ENCODE results near the gene CUL4A.
"Not testable (repeated sequence)": the region's sequence is repeated elsewhere in the genome, so short reads cannot be mapped to it uniquely, and the experiment has no call there.

Gene CUL4A

DNA sequence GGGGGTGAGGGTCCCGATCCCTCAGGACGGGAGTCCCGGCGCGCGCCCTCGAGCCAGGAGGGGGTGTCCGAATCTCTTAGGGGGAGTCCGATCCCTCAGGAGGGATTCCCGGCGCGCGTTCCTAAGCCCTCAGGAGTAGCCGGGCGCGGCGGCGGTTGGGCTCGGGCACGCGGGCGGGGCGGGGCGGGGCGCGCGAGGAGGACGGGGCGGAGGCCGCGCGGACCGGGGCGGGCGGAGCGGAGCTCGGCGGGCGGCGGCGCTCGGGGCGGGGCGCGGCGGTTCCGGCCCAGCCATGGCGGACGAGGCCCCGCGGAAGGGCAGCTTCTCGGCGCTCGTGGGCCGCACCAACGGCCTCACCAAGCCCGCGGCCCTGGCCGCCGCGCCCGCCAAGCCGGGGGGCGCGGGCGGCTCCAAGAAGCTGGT lies at the start of gene CUL4A:
TSS of gene CUL4A (plus strand) at position 278 of the 423 bp plus-strand sequence. CDS start at position 293, 15 bp downstream.
- peak; percentile 80 for DNase-seq

GRCh38 chr13:113159701-113160100 lies 49.7 kb upstream of the CUL4A start:
- no peak for DNase-seq

DNA sequence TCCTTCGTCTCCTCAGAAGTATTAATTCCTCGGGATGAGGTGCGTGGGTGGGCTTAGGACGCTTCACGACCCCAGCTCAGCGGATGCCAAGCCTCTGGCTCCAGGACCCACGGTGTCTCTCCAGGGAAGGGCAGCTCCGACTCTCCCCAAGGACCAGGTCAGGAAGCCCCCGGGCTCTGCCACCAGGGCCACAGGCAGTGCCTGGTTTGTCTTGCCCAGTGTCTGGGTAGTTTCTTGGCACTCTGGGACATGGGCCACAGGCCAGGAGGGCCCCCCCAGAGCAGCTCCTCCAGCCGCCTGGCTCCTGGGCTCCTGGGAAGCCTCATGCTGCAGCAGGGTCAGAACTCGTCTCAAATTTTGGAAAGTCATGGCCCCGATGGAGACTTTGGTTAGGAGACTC lies 48.4 kb upstream of the CUL4A start:
- no peak for DNase-seq

DNA sequence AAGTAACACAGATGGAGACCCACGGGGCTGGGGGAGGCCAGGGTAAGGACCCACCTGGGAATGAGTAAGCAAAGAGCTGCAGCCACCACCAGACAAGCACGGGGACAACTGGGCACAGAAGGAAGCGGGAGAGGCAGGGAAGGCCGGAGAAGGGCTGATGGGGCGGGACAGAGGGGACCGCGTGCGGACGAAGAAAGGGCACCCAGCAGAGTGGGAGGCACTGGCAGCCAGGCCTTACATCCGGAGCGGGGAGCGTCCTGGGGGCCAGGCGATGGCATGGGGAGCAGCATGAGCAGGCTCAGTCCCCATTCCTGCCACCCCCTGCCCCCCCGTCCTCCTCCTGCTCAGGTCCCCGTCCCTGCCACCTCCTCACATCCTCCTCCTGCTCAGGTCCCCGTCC lies 48.0 kb upstream of the CUL4A start:
- no peak for DNase-seq

DNA sequence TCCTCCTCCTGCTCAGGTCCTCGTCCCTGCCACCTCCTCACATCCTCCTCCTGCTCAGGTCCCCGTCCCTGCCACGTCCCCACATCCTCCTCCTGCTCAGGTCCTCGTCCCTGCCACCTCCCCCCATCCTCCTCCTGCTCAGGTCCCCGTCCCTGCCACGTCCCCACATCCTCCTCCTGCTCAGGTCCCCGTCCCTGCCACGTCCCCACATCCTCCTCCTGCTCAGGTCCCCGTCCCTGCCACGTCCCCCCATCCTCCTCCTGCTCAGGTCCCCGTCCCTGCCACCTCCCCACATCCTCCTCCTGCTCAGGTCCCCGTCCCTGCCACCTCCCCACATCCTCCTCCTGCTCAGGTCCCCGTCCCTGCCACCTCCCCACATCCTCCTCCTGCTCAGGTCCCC lies 47.4 kb upstream of the CUL4A start:
- not testable (repeated sequence) for DNase-seq

DNA sequence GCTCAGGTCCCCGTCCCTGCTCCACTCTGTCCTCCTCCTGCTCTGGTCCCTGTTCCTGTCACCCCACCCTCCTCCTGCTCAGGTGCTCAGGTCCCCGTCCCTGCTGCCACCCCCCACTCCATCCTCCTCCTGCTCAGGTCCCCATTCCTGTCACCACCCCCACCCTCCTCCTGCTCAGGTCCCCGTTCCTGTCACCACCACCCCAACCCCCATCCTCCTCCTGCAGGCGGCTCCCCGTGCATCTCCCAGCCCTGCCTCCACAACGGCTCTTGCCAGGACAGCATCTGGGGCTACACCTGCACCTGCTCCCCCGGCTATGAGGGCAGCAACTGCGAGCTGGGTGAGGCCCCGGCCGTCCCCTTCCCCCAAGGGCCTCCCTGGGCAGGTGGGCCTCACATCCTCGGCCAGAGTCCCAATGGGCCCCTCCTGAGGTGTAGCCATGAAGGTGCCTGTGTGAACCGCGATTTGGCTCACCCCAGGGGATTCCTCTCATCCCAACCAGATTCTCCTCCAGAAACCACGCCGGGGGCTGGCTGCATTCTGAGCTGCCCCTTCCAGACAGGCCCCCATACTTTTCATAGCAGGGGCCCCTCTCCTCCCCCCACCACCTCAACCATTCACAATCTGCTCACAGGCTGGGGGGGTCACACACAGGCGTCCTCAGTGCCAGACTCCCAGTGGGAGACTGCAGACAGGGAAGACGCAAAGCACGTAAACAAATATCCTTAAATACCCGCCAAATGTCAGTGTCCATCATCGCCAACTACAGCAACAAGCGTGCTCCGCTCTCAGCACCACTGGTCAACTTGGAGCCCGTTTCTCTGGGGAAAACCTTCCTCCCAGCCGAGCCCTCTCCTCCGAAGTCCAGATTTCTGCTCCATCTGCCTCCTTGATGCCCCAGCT lies 46.4 kb upstream of the CUL4A start:
- no peak for DNase-seq

DNA sequence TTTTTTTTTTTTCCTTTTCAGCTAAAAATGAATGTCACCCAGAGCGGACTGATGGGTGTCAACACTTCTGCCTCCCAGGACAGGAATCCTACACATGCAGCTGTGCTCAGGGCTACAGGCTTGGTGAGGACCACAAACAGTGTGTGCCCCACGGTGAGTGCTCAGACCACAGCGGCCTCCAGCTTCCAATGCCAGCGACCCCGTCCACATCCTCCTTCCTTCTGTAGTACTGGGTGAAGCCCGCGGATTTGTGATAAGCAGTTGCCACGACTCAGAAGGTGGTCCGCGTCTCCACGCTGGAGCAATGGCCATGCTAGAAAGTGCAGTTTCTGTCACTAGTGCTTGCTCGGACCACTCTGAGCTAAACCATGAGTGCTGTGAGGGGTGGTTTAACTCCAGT lies 44.9 kb upstream of the CUL4A start:
- no peak for DNase-seq

GRCh38 chr13:113166266-113166665 lies 43.1 kb upstream of the CUL4A start:
- no peak for DNase-seq

- DNase-seq: no peak
Measured at GRCh38 chr13:113166681-113167080, 42.7 kb upstream of the CUL4A start.

DNA sequence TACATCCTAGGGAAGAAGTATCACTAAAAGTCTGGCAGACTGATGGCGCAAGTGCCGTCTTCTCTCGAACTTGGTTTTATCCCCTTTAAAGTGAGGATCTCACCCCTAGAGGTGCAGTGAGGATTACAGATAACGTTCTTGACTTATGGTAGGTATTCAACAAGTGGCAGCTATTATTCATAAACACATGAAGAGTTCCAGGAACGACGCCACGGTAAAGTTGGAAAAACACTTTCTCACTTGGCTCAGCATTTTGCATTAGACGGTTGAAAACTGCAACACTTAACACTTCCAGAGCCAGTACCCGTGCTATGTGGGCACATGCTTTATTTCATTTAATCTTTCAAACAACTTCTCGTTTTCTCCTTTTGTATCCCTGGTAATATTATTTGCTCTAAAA lies 42.3 kb upstream of the CUL4A start:
- no peak for DNase-seq

DNA sequence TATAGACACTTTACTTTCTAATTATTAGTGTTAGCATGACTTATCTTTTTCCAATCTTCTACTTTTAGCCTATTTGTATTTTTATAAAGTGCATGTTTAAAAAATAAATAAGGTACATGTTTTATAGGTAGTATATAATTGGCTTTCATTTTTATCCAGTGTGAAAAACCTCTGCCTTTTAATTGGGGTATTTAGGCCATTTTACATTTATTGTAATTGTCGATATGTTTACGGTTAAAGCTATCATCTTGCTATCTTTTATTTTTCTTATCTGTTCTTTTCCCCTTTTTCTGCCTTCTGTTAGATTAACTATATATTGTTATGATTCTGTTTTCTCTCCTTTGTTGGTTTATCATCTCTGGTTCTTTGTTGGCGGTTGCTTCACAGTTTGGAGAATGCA lies 41.8 kb upstream of the CUL4A start:
- no peak for DNase-seq

- no peak for DNase-seq
Measured at GRCh38 chr13:113168211-113168610, 41.2 kb upstream of the CUL4A start.

DNA sequence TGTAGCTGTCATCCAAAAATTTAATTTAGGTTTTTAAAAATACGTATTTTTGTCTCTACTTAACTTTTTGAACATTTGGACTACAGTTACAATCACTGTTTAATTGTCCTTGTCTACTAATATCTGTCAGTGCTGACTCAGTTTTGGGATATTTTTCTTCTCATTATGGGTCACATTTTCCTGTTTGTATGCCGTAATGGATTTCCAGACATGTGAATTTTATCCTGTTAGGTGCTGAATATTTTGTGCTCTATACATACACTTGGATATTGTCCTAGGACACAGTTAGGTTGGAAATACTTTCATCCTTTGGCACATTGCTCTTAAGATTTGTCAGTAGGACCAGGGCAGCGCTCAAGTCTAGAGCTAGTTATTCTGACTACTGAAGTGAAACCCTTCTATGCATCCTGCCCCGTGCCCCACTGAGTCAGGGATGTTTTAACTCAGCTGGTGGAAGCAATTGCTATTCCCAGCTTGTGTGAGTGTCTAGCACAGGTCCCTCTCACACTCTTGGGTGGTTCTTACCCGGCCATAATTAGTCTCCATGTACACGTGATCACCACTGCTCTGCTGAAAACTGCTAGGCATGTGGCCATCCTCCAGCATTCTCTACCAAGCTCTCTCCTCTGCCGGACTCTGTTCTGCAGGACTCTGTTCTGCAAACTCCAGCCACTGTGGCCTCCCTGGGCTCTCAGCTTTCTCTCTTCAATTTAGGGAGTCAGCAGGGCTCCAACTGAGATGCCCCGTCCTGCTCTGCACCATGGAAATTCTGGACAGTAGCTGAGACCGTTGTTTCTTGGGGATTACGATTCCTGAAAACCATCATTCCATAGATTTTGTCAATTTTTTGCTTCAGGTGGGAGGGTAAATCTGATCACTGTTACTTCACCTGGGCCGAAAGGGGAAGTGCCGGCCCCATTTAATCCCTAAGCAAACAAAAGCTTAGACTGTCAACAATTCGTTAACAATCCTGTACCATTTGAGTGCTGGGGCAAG lies 39.8 kb upstream of the CUL4A start:
- no peak for DNase-seq

- DNase-seq: no peak
Measured at GRCh38 chr13:113170511-113170910, 38.9 kb upstream of the CUL4A start.

- no peak for DNase-seq
Measured at GRCh38 chr13:113171250-113172125, 37.9 kb upstream of the CUL4A start.

- no peak for DNase-seq
Measured at GRCh38 chr13:113172419-113172926, 36.9 kb upstream of the CUL4A start.

GRCh38 chr13:113176280-113176679 lies 33.1 kb upstream of the CUL4A start:
- DNase-seq: peak; percentile 27

DNA sequence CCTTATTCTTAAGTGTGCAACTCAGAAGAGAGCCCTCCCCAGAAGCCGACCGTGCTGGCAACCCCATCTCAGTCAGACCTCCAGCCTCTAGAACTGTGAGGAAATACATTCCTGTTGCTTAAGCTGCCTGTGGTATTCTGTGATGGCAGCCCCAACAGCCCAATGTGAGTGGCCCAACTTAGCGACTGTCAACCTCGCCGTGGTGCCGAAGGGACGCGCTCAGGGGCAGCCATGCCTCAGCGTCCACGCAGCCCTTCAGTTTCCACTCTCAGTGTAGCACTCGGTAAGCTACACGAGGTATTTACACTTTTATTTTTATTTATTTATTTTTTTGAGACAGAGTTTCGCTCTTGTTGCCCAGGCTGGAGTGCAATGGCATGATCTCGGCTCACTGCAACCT lies 32.6 kb upstream of the CUL4A start:
- no peak for DNase-seq

DNA sequence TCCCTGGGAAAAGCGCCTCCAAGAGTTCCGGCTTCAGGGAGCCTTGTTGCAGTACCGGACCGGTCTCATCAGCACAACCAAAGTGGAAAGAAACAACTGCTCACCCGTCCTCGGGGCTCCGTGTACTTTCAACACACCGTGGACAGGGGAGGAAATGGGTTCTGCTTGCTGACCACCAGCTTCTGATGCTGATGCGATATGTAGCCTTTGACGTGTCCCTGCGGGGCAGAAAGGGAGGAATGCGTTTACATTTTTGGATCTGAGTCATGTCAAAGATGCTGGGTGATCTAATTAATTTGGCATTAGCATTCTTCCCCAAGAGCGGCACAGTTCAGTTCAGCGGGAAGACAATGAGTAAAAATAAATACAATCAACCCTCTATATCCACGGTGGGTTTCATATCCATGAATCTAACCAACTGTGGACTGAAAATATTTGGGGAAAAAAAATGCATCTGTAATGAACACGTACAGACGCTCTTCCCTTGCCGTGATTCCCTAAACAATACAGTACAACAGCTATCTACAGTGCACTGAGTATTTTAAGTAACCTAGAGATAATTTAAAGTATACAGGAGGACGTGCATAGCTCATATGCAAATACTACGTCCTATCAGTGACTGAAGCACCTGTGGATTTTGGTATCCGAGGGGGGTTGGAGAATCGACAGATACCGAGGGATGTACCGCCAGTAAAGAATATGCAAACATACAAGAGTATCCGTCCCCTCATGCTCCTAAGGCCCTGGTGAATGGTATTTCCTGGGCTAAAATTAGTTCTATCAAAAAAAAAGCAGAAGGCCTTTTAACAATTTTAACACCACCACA lies 31.1 kb upstream of the CUL4A start:
- no peak for DNase-seq

GRCh38 chr13:113178896-113179167 lies 30.6 kb upstream of the CUL4A start:
- no peak for DNase-seq

- no peak for DNase-seq
Measured at GRCh38 chr13:113179374-113180230, 29.8 kb upstream of the CUL4A start.

Measured in stimulated activated CD4-positive, alpha-beta T cell treated with anti-CD3 and anti-CD28 coated beads, Interleukin-12 subunit alpha, Interleukin-12 subunit beta, amount 100 ng/mL, for 4 hours (primary cell).